Lower leg skin (tissue), 4 donors: ENCODE data around the gene MFNG. TPM values are rescaled to one million over a fixed set of nuclear protein-coding genes. Genes with fewer than 3 reads are reported as not detected.

Experiments
- DNase-seq, 2 donors: peaks; one replicate each; pipeline ENCODE4 v3.0.0-alpha.2; 2019; ENCODE audit warnings: low spot score in 2 of 2
- H3K4me3 ChIP-seq: fragments of 200-600 bp; sonication (generic); 2 replicates; pipeline ENCODE4 v1.5.1; 2017; ENCODE audit warnings: mild to moderate bottlenecking, low read depth; ENCODE audit not compliant: poor library complexity, severe bottlenecking
- CTCF ChIP-seq, 3 donors: fragments of 450-650 bp; IDR thresholded peaks; one replicate each; pipeline ENCODE4 v1.5.1; 2016; ENCODE audit warnings: antibody characterized with exemption in 3 of 3, mild to moderate bottlenecking in 3 of 3, moderate library complexity in 2 of 3
- POLR2A ChIP-seq, 2 donors: fragments of 450-650 bp; IDR thresholded peaks; one replicate each; pipeline ENCODE4 v1.6.1; 2016 to 2017; ENCODE audit warnings: antibody characterized with exemption in 2 of 2, mild to moderate bottlenecking in 1 of 2, moderate library complexity in 1 of 2
- WGBS, 2 donors: methylation state at CpG; one replicate each; pipeline ENCODE4 v1.1.5; 2018; 5-methylcytosine and 5-hydroxymethylcytosine counted together
- intact Hi-C: fragments of 100-400 bp; cut with DNase I; formaldehyde crosslinking; loops from one replicate; pipeline ENCODE4 v1.15.0; 2023; ENCODE audit warnings: low total_unique reads
- total RNA-seq, 4 donors: library from RNA; depleted of rRNA; stranded (reverse); fragments of >200 nt; gene quantifications; one replicate each; pipeline ENCODE4 v1.1.0, GENCODE V29; 2016

The MFNG gene
- total RNA-seq, 4 donors from 2014 or later = 5.7 to 13.0 (median 6.3) TPM

GRCh38 chr22:37515901-37516300 is 29.7 kb upstream of the MFNG start:
- no peak overlapping the region for H3K4me3 ChIP-seq
- TF ChIP-seq CTCF (IDR thresholded peaks at IDR 0.05) (no peak), POLR2A (IDR thresholded peaks at IDR 0.05) (no peak)
- WGBS, 2 donors = 76 to 84% methylated on average over 23 of the region's 23 CpGs
- no peak for DNase-seq
- intact Hi-C loops = no loop called here

- intact Hi-C loops = no loop called here
- no peak overlapping the region for H3K4me3 ChIP-seq
- WGBS, 2 donors = 67 to 73% methylated on average over 15 of the region's 15 CpGs
- DNase-seq = no peak
- TF ChIP-seq CTCF (IDR thresholded peaks at IDR 0.05) = no peak
- no peak for TF ChIP-seq POLR2A (IDR thresholded peaks at IDR 0.05)
These were observed 28.4 kb upstream of the MFNG start for GRCh38 chr22:37514526-37515051.

GRCh38 chr22:37511395-37512104 is 25.4 kb upstream of the MFNG start:
- intact Hi-C loops = no loop called here

GRCh38 chr22:37510091-37510490 is 23.9 kb upstream of the MFNG start:
- TF ChIP-seq CTCF (IDR thresholded peaks at IDR 0.05) (no peak), POLR2A (IDR thresholded peaks at IDR 0.05) (no peak)
- intact Hi-C loops = no loop called here
- H3K4me3 ChIP-seq = no peak overlapping the region
- WGBS, 2 donors = 75 to 82% methylated on average over 9 to 10 of the region's 10 CpGs
- no peak for DNase-seq

More at GRCh38 chr22:37511395-37512104, 25.4 kb upstream of the MFNG start:
- DNase-seq = no peak
- 89 to 92% methylated on average over 6 of the region's 6 CpGs for WGBS, 2 donors
- H3K4me3 ChIP-seq = no peak overlapping the region
- TF ChIP-seq CTCF (IDR thresholded peaks at IDR 0.05) (no peak), POLR2A (IDR thresholded peaks at IDR 0.05) (no peak)

GRCh38 chr22:37509059-37509860 is 23.1 kb upstream of the MFNG start:
- no peak overlapping the region for H3K4me3 ChIP-seq
- TF ChIP-seq POLR2A (IDR thresholded peaks at IDR 0.05) (no peak), CTCF (IDR thresholded peaks at IDR 0.05) (no peak)
- intact Hi-C loops = no loop called here
- DNase-seq = no peak
- 67 to 76% methylated on average over 9 of the region's 10 CpGs for WGBS, 2 donors
